Measurements from ENCODE around the gene LAMA2. TPM values are rescaled to one million over a fixed set of nuclear protein-coding genes. Genes with fewer than 3 reads are reported as not detected.

Gene LAMA2
- total and polyA plus RNA-seq, 2 of the 8 experiments (the other 6 are each of a cell fraction or from before 2014, with no cell fraction given) = 1.3 to 3.8 TPM

DNA sequence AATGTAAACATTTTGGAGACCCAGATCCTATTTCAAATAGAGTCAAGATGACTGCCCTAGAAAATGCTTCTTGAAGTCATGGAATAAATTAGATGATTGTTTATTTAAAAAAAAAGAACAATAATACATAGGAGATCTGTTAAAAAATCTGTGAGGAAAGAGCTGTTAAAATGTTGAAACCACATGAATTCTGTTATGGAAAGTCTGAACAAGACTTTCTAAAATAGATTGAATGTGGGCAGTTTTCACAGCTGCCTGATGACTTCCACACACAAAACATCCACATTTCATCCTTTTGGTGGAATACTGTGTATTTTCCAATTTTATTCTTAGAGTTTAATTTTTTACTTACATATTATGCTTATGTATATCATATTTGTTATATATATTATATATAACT is 186.1 kb downstream of the LAMA2 start:
- Histone ChIP-seq H2BK20ac (ENCODE audit: low read length) (no peak overlapping the region), H2BK120ac (replicated peaks; ENCODE audit: low read depth, low read length) (no peak overlapping the region), H4K91ac (replicated peaks; ENCODE audit: insufficient read length, low read length) (no peak overlapping the region), H3K9ac (replicated peaks in 1 of 4; ENCODE audit: extremely low read depth in 1 of 4, low read depth in 3 of 4, low read length in 3 of 4) (no peak overlapping the region), H2AK5ac (ENCODE audit: low read depth, low read length) (no peak overlapping the region), H3K4me3 (ENCODE audit: extremely low read depth in 1 of 4, insufficient read depth in 2 of 4, low read depth in 3 of 4, low read length in 4 of 4) (no peak overlapping the region), H4K8ac (ENCODE audit: extremely low read depth, insufficient read depth, low read length) (no peak overlapping the region), H3K23me2 (ENCODE audit: low read depth, low read length) (no peaks in the 10 kb centered on the region), H3K27me3 (replicated peaks in 1 of 4; ENCODE audit: control insufficient read depth in 3 of 4, extremely low read depth in 1 of 4, insufficient read depth in 3 of 4, low read length in 3 of 4) (no peaks in the 10 kb centered on the region), H3K4me2 (ENCODE audit: insufficient read depth in 1 of 2, low read depth in 2 of 2, low read length in 2 of 2) (no peak overlapping the region), H3K23ac (ENCODE audit: insufficient read length) (no peak overlapping the region), H2BK15ac (ENCODE audit: low read length) (no peak overlapping the region), H3K79me1 (ENCODE audit: low read depth, low read length) (no peaks in the 10 kb centered on the region), H3K9me3 (ENCODE audit: insufficient read depth in 2 of 2, low read depth in 1 of 2, low read length in 1 of 2) (no peaks in the 10 kb centered on the region), H3K56ac (replicated peaks; ENCODE audit: insufficient read length, low read depth, low read length) (no peak overlapping the region), H2BK12ac (ENCODE audit: low read depth, low read length) (no peak overlapping the region), H3K18ac (ENCODE audit: extremely low read depth, low read length) (no peak overlapping the region), H4K20me1 (replicated peaks in 1 of 2; ENCODE audit: control insufficient read depth in 1 of 2, insufficient read depth in 2 of 2, low read length in 2 of 2) (no peaks in the 10 kb centered on the region), H3K79me2 (ENCODE audit: control insufficient read depth in 1 of 2, insufficient read depth in 2 of 2, low read length in 2 of 2) (no peaks in the 10 kb centered on the region), H3K36me3 (ENCODE audit: control insufficient read depth in 2 of 4, insufficient read depth in 4 of 4, low read length in 3 of 4) (no peaks in the 10 kb centered on the region), H3K4me1 (replicated peaks in 1 of 4; ENCODE audit: control insufficient read depth in 3 of 4, insufficient read depth in 4 of 4, low read length in 3 of 4) (no peaks in the 10 kb centered on the region), H3K27ac (ENCODE audit: low read depth, low read length) (no peak overlapping the region), H2AFZ (ENCODE audit: low read length) (no peak overlapping the region), H2BK5ac (ENCODE audit: low read depth, low read length) (no peak overlapping the region), H4K5ac (ENCODE audit: insufficient read length, low read depth, low read length) (no peak overlapping the region), H3K4ac (replicated peaks; ENCODE audit: insufficient read length, low read depth, low read length) (no peak overlapping the region), H3K14ac (ENCODE audit: insufficient read length) (no peak overlapping the region)
- CTCF ChIA-PET (ENCODE audit: partially characterized antibody) = no interaction called here
- DNase-seq (ENCODE audit: low read depth in 1 of 2, low spot score in 2 of 2) (no peak), FAIRE-seq (no peak)
- POLR2A ChIA-PET (ENCODE audit: partially characterized antibody) = no interaction called here
- no peak for TF ChIP-seq KDM5A (IDR thresholded peaks at IDR 0.05; ENCODE audit: low read length)
- TF ChIP-seq SUZ12 (IDR thresholded peaks at IDR 0.05; ENCODE audit: low read length) = no peak
- TF ChIP-seq RFX5 (IDR thresholded peaks at IDR 0.05; ENCODE audit: borderline replicate concordance, low read depth, low read length) = no peak
- no peak for TF ChIP-seq JUND (IDR thresholded peaks at IDR 0.05; ENCODE audit: low read length)
- TF ChIP-seq NANOG (IDR thresholded peaks at IDR 0.05; ENCODE audit: insufficient read depth, low read depth, low read length, poor library complexity, severe bottlenecking) = no peak
- TF ChIP-seq FOSL1 (IDR thresholded peaks at IDR 0.05; ENCODE audit: insufficient read depth, low read depth, low read length) = no peak
- TF ChIP-seq GABPA (IDR thresholded peaks at IDR 0.05; ENCODE audit: borderline replicate concordance, insufficient read depth, low read length) = no peak
- TF ChIP-seq, protein P1, sequence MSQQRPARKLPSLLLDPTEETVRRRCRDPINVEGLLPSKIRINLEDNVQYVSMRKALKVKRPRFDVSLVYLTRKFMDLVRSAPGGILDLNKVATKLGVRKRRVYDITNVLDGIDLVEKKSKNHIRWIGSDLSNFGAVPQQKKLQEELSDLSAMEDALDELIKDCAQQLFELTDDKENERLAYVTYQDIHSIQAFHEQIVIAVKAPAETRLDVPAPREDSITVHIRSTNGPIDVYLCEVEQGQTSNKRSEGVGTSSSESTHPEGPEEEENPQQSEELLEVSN (IDR thresholded peaks at IDR 0.05) = no peak
- no peak for TF ChIP-seq SP2 (IDR thresholded peaks at IDR 0.05; ENCODE audit: low read length)
- TF ChIP-seq RNF2 (IDR thresholded peaks at IDR 0.05; ENCODE audit: borderline replicate concordance, low read depth, low read length, missing control alignments, poor library complexity, severe bottlenecking) = no peak
- TF ChIP-seq SP1 (IDR thresholded peaks at IDR 0.05; ENCODE audit: low read depth, low read length) = no peak
- no peak for TF ChIP-seq PHF8 (conservative IDR thresholded peaks at IDR 0.05; ENCODE audit: low read depth, low read length)
- TF ChIP-seq TEAD4 (IDR thresholded peaks at IDR 0.05; ENCODE audit: low read depth, low read length) = no peak
- TF ChIP-seq, protein P2, sequence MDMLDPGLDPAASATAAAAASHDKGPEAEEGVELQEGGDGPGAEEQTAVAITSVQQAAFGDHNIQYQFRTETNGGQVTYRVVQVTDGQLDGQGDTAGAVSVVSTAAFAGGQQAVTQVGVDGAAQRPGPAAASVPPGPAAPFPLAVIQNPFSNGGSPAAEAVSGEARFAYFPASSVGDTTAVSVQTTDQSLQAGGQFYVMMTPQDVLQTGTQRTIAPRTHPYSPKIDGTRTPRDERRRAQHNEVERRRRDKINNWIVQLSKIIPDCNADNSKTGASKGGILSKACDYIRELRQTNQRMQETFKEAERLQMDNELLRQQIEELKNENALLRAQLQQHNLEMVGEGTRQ (IDR thresholded peaks at IDR 0.05; ENCODE audit: low read length) = no peak
